ENCODE data around the gene PIP4P1. TPM values are rescaled to one million over a fixed set of nuclear protein-coding genes. Genes with fewer than 3 reads are reported as not detected.

Gene PIP4P1
- total and polyA plus RNA-seq, 2 donors = 18.6 to 53.2 TPM

DNA sequence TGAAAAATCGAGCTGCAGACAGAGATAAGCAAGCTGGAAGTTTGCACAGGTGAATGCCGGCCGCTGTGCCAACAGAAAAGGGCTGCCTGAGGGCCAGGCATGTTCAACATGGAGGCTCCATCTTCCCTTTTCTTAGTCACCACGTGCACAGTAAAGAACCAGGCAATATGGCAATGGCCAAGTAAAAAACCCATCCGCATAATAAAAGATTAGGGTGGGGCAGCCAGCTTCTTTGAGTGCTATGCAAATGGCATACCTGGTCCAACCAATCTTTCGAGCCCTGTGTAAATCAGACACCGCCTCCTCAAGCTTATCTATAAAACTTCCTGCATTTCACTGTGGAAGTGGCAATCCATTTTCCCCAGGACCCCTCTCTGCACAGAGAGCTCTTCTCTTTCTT, 24.7 kb upstream of the PIP4P1 start:
- Histone ChIP-seq H3K27me3 (ENCODE audit: control insufficient read depth in 2 of 2, insufficient read depth in 1 of 2, low read length in 1 of 2) (no peaks in the 10 kb centered on the region), H3K4me3 (ENCODE audit: low read length in 2 of 2) (no peak overlapping the region), H3K9me3 (ENCODE audit: control insufficient read depth in 2 of 2, insufficient read depth in 1 of 2, low read length in 1 of 2) (no peaks in the 10 kb centered on the region), H3K4me1 (ENCODE audit: control insufficient read depth in 2 of 2, insufficient read depth in 2 of 2, low read length in 2 of 2) (no peaks in the 10 kb centered on the region), H3K36me3 (ENCODE audit: control insufficient read depth in 2 of 2, insufficient read depth in 2 of 2, low read length in 1 of 2) (no peaks in the 10 kb centered on the region), H3K27ac (ENCODE audit: low read depth in 1 of 2, low read length in 1 of 2) (no peak overlapping the region)
- no peak for DNase-seq (ENCODE audit: low read depth in 6 of 9, low spot score in 9 of 9)
- WGBS = 83% methylated on average over 7 of the region's 7 CpGs

DNA sequence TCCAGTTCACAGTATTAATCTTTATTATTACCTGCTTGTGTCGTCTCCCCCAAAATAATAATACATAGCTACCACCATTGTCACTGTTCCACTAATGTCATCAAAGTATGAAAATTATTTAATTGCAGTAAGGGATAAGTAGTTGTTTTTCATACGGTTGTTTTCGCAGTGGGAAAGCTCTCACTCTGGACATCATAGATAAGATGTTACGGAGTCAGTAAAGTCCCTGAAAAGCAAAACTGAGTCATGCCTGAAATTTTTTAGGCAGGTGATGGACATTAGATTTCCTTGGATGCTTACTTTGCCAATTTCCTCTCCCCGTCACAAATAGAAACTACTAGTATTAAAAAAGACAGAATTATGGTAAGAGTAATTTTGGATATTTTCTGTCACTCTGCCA, 21.1 kb upstream of the PIP4P1 start:
- no peaks in the 10 kb centered on the region for H3K27me3 ChIP-seq (ENCODE audit: control insufficient read depth in 2 of 2, insufficient read depth in 1 of 2, low read length in 1 of 2)
- no peak for DNase-seq (ENCODE audit: low read depth in 6 of 9, low spot score in 9 of 9)
- H3K4me3 ChIP-seq (ENCODE audit: low read length in 2 of 2) = no peak overlapping the region
- H3K4me1 ChIP-seq (ENCODE audit: control insufficient read depth in 2 of 2, insufficient read depth in 2 of 2, low read length in 2 of 2) = peaks cover 3 to 5% of the 10 kb centered on the region in 2 donors
- 97% methylated on average over 5 of the region's 5 CpGs for WGBS
- no peak overlapping the region for H3K27ac ChIP-seq (ENCODE audit: low read depth in 1 of 2, low read length in 1 of 2)
- H3K9me3 ChIP-seq (ENCODE audit: control insufficient read depth in 2 of 2, insufficient read depth in 1 of 2, low read length in 1 of 2) = no peaks in the 10 kb centered on the region
- peaks cover 0 to 3% of the 10 kb centered on the region in 2 donors for H3K36me3 ChIP-seq (ENCODE audit: control insufficient read depth in 2 of 2, insufficient read depth in 2 of 2, low read length in 1 of 2)

DNA sequence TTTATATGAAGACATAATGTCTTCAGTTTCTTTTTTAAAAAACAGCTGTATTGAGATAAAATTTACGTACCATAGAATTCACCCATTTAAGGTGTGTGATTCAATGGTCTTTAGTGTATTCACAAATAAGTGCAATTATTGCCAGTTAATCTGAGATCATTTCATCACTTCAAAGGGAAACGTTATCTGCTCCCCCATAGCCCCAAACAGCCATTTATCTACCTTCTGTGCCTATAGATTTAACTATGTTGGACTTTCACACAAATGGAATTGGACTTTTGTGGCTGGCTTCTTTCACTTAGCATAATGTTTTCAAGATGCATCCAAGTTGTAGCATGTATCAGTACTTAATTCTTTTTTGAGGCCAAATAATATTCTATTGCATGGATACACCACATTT, 17.7 kb upstream of the PIP4P1 start:
- H3K36me3 ChIP-seq (ENCODE audit: control insufficient read depth in 2 of 2, insufficient read depth in 2 of 2, low read length in 1 of 2) = peaks cover 16 to 33% of the 10 kb centered on the region in 2 donors
- no peaks in the 10 kb centered on the region for H3K27me3 ChIP-seq (ENCODE audit: control insufficient read depth in 2 of 2, insufficient read depth in 1 of 2, low read length in 1 of 2)
- H3K4me3 ChIP-seq (ENCODE audit: low read length in 2 of 2) = no peak overlapping the region
- no peak for DNase-seq (ENCODE audit: low read depth in 6 of 9, low spot score in 9 of 9)
- 97% methylated on average over 2 of the region's 2 CpGs for WGBS
- no peak overlapping the region for H3K27ac ChIP-seq (ENCODE audit: low read depth in 1 of 2, low read length in 1 of 2)
- H3K4me1 ChIP-seq (ENCODE audit: control insufficient read depth in 2 of 2, insufficient read depth in 2 of 2, low read length in 2 of 2) = peaks cover 9 to 14% of the 10 kb centered on the region in 2 donors
- H3K9me3 ChIP-seq (ENCODE audit: control insufficient read depth in 2 of 2, insufficient read depth in 1 of 2, low read length in 1 of 2) = no peaks in the 10 kb centered on the region

DNA sequence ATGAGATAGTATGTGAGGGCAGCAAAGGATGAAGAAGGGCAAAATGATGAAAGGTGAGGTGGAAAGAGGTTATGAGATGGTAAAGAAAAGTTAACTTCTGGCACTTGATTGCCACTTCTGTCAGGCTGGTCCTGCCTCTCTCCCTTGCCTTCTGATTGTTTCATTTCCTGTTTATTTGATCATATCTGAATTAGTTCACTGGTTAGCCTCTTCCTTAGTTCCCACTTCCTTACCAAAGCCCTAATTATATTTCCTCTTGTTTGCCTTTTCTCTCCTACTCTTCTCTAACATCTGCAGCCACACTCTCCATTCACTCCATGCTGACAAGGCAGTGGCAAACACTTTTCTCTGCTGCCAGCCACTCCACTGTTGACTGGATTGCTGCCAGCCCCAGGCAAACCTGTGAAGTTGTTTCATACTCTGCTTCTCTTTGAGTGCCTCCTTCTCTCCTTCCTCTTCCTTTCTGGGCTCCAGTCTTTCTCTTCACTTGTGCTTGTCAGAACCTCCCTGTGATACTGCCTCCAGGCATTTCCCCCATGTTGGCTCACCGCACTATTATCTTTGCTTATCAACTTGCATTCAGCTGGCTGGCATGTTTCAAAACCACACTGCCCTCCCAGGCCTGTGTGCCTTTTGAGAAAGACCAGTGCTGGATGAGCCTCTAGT, 16.1 kb upstream of the PIP4P1 start:
- Histone ChIP-seq H3K9me3 (ENCODE audit: control insufficient read depth in 2 of 2, insufficient read depth in 1 of 2, low read length in 1 of 2) (no peaks in the 10 kb centered on the region), H3K4me1 (ENCODE audit: control insufficient read depth in 2 of 2, insufficient read depth in 2 of 2, low read length in 2 of 2) (peaks cover 9 to 14% of the 10 kb centered on the region in 2 donors), H3K4me3 (ENCODE audit: low read length in 2 of 2) (no peak overlapping the region), H3K27me3 (ENCODE audit: control insufficient read depth in 2 of 2, insufficient read depth in 1 of 2, low read length in 1 of 2) (no peaks in the 10 kb centered on the region), H3K36me3 (ENCODE audit: control insufficient read depth in 2 of 2, insufficient read depth in 2 of 2, low read length in 1 of 2) (peaks cover 25 to 47% of the 10 kb centered on the region in 2 donors), H3K27ac (ENCODE audit: low read depth in 1 of 2, low read length in 1 of 2) (peak overlapping the region; percentile 71 to 78)
- 38% methylated on average over 1 of the region's 1 CpG for WGBS
- DNase-seq (ENCODE audit: low read depth in 6 of 9, low spot score in 9 of 9) = peak in 3 of 9 donors; percentile 26 to 61 (median 32)

DNA sequence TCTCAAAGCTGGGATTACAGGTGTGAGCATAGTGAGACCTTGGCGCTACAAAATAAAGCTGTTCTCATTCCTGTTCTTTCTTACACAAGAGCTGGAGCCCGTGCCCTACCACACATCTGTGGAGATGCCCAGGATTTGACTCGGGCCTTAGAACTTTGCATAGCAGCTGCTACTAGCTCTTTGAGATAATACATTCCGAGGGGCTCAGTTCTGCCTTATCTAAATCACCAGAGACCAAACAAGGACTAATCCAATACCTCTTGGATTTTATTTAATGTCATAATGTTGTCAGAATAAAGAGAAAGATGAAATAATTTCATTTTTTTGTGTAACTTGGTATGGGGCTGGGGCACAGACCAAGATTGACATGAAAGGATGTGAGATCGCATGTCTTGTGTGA, 15.5 kb upstream of the PIP4P1 start:
- Histone ChIP-seq H3K4me3 (ENCODE audit: low read length in 2 of 2) (no peak overlapping the region), H3K9me3 (ENCODE audit: control insufficient read depth in 2 of 2, insufficient read depth in 1 of 2, low read length in 1 of 2) (no peaks in the 10 kb centered on the region), H3K27me3 (ENCODE audit: control insufficient read depth in 2 of 2, insufficient read depth in 1 of 2, low read length in 1 of 2) (no peaks in the 10 kb centered on the region), H3K4me1 (ENCODE audit: control insufficient read depth in 2 of 2, insufficient read depth in 2 of 2, low read length in 2 of 2) (peaks cover 9 to 14% of the 10 kb centered on the region in 2 donors), H3K36me3 (ENCODE audit: control insufficient read depth in 2 of 2, insufficient read depth in 2 of 2, low read length in 1 of 2) (peaks cover 28 to 49% of the 10 kb centered on the region in 2 donors), H3K27ac (ENCODE audit: low read depth in 1 of 2, low read length in 1 of 2) (peak overlapping the region in 1 of 2 donors; percentile 90)
- DNase-seq (ENCODE audit: low read depth in 6 of 9, low spot score in 9 of 9) = no peak
- WGBS = 86% methylated on average over 5 of the region's 5 CpGs

DNA sequence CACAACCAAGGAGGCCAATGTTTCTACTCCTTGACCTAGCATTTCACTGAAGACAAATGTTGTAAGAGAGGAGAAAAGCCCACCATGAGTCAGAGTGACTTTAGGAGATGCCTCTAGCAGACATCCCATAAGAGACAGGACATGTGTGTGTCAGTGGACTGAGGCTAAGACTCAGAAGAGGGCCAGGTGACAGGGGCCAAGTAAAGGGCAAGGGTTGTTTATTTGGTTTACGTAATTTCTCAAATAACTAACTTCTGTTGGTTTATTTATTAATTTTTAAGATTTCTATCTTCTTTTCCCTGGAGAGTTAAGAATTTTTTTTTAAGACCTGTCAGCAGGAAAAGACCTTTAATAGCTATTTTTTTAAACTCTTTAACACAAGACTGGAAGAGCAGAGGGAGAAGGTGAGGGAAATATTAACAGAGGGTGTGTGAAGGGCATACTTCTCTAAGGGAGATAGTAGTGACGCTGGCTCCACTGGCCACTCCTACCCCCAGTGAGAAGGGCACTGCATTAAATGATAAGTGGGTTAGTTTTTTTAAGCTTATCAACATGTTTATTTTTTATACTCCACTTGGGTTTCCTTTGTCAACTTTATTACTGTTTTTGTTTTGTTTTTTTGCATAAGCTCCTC, 11.4 kb upstream of the PIP4P1 start:
- Histone ChIP-seq H3K9me3 (ENCODE audit: control insufficient read depth in 2 of 2, insufficient read depth in 1 of 2, low read length in 1 of 2) (no peaks in the 10 kb centered on the region), H3K4me1 (ENCODE audit: control insufficient read depth in 2 of 2, insufficient read depth in 2 of 2, low read length in 2 of 2) (peaks cover 28 to 29% of the 10 kb centered on the region in 2 donors), H3K27me3 (ENCODE audit: control insufficient read depth in 2 of 2, insufficient read depth in 1 of 2, low read length in 1 of 2) (no peaks in the 10 kb centered on the region), H3K36me3 (ENCODE audit: control insufficient read depth in 2 of 2, insufficient read depth in 2 of 2, low read length in 1 of 2) (peaks cover 28 to 49% of the 10 kb centered on the region in 2 donors), H3K27ac (ENCODE audit: low read depth in 1 of 2, low read length in 1 of 2) (no peak overlapping the region), H3K4me3 (ENCODE audit: low read length in 2 of 2) (no peak overlapping the region)
- DNase-seq (ENCODE audit: low read depth in 6 of 9, low spot score in 9 of 9) = no peak
- 94% methylated on average over 2 of the region's 2 CpGs for WGBS

DNA sequence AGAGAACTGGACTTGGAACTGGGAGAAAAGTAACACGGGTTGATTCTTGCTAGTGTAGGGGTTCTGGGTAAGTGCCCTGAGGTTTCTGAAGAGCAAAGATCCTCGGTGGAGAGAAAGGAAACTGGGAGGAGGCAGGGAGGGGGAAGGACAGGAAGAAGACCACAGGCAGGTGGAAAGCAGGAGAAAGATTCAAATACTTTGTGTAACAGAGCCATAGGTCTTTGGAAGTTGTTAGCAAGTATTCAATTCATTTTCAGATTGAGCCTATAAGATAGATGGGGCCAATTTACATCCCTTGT, 9.3 kb upstream of the PIP4P1 start:
- 0% methylated on average over 2 of the region's 2 CpGs for WGBS
- H3K9me3 ChIP-seq (ENCODE audit: control insufficient read depth in 2 of 2, insufficient read depth in 1 of 2, low read length in 1 of 2) = no peaks in the 10 kb centered on the region
- H3K4me3 ChIP-seq (ENCODE audit: low read length in 2 of 2) = peak overlapping the region; percentile 72 to 85
- peak overlapping the region in 1 of 2 donors; percentile 49 for H3K27ac ChIP-seq (ENCODE audit: low read depth in 1 of 2, low read length in 1 of 2)
- H3K27me3 ChIP-seq (ENCODE audit: control insufficient read depth in 2 of 2, insufficient read depth in 1 of 2, low read length in 1 of 2) = no peaks in the 10 kb centered on the region
- peaks cover 24 to 30% of the 10 kb centered on the region in 2 donors for H3K36me3 ChIP-seq (ENCODE audit: control insufficient read depth in 2 of 2, insufficient read depth in 2 of 2, low read length in 1 of 2)
- no peak for DNase-seq (ENCODE audit: low read depth in 6 of 9, low spot score in 9 of 9)
- peaks cover 17 to 19% of the 10 kb centered on the region in 2 donors for H3K4me1 ChIP-seq (ENCODE audit: control insufficient read depth in 2 of 2, insufficient read depth in 2 of 2, low read length in 2 of 2)

DNA sequence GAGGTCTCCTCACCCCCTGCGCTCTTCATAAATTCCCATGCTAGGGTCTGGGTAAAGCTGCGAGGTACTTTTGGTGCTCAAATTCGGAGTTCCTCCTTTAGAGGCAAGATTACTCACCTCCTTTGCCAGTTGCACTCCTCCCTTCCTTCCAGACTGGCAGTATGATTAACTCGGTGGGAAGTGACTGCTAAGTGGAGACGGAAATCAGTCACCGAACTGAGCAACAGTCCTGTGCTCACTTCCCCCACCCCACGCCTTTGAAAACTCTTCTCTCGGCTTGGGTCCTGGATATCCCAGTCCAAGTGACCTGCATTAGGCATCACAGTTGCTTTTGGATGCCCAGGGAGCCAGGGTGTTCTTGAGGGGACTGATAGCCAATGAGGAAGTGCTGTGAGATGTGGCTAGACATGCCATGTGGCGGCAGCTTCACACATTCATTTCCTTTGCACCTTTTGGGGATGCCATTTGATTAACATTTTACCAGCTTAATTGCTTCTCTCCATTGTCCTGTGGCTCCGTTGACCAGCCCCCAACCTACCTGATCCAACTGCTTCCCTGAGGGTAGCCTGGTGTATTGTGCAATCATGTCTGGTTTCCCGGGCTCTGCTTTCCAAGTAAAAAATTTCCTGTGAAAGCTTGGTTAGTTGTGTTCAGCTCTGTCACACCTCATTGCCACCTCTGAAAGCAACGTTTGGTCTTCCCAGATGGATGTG, 8.8 kb upstream of the PIP4P1 start:
- no peaks in the 10 kb centered on the region for H3K9me3 ChIP-seq (ENCODE audit: control insufficient read depth in 2 of 2, insufficient read depth in 1 of 2, low read length in 1 of 2)
- H3K36me3 ChIP-seq (ENCODE audit: control insufficient read depth in 2 of 2, insufficient read depth in 2 of 2, low read length in 1 of 2) = peaks cover 20 to 26% of the 10 kb centered on the region in 2 donors
- peak overlapping the region; percentile 49 to 88 for H3K27ac ChIP-seq (ENCODE audit: low read depth in 1 of 2, low read length in 1 of 2)
- DNase-seq (ENCODE audit: low read depth in 6 of 9, low spot score in 9 of 9) = peak in 3 of 9 donors; percentile 26 to 60 (median 38)
- peak overlapping the region; percentile 72 to 85 for H3K4me3 ChIP-seq (ENCODE audit: low read length in 2 of 2)
- WGBS = 2% methylated on average over 12 of the region's 12 CpGs
- H3K27me3 ChIP-seq (ENCODE audit: control insufficient read depth in 2 of 2, insufficient read depth in 1 of 2, low read length in 1 of 2) = no peaks in the 10 kb centered on the region
- H3K4me1 ChIP-seq (ENCODE audit: control insufficient read depth in 2 of 2, insufficient read depth in 2 of 2, low read length in 2 of 2) = peaks cover 17 to 19% of the 10 kb centered on the region in 2 donors

All from thymus (tissue), 11 donors.